Left renal cortex interstitium (tissue), 4 donors: ENCODE data around the gene ASPHD2. TPM values are rescaled to one million over a fixed set of nuclear protein-coding genes. Genes with fewer than 3 reads are reported as not detected.

Source experiments
- DNase-seq, 4 donors: peaks; one replicate each; pipeline ENCODE4 v3.0.0-alpha.2; 2013; ENCODE audit warnings: low read depth in 4 of 4, low spot score in 2 of 4, missing footprints in 1 of 4
- polyA plus RNA-seq, 4 donors: library from polyadenylated mRNA; unstranded; fragments of 120-200 nt; gene quantifications; one replicate each; pipeline ENCODE4 v1.2.1, GENCODE V29; 2013; ENCODE audit not compliant: insufficient read length in 4 of 4

The ASPHD2 gene
- polyA plus RNA-seq, 4 donors: 3.9 to 4.6 (median 4.2) TPM

GRCh38 chr22:26489447-26490036 is 60.5 kb downstream of the ASPHD2 start:
- no peak for DNase-seq

- no peak for DNase-seq
Observed at GRCh38 chr22:26492220-26492619, 63.2 kb downstream of the ASPHD2 start.

GRCh38 chr22:26494506-26494905 is 65.4 kb downstream of the ASPHD2 start:
- DNase-seq: no peak

Other genes starting within 250 kb of the ASPHD2 start
- gene HPS4, start 54.5 kb downstream of the ASPHD2 start, polyA plus RNA-seq: 10 to 100 TPM; 27.8 to 42.2 (median 36.5) TPM
- gene SRRD, start 54.6 kb downstream of the ASPHD2 start, polyA plus RNA-seq: 10 to 100 TPM; 27.9 to 32.4 (median 30.6) TPM
- 10 to 100 TPM; 42.9 to 45.2 (median 44.5) TPM for gene TFIP11, start 83.2 kb downstream of the ASPHD2 start, polyA plus RNA-seq
- 10 to 100 TPM; 26.7 to 32.6 (median 29.1) TPM for gene TPST2, start 160.9 kb downstream of the ASPHD2 start, polyA plus RNA-seq
- gene CRYBB1, start 188.8 kb downstream of the ASPHD2 start, polyA plus RNA-seq: under 1 TPM; 0.47 to 0.95 (median 0.78) TPM
- gene CRYBA4, start 192.7 kb downstream of the ASPHD2 start, polyA plus RNA-seq: not detected
- under 1 TPM; 0.14 to 0.69 (median 0.45) TPM for gene MIAT, start 228.3 kb downstream of the ASPHD2 start, polyA plus RNA-seq